HUES64 (cell line): ENCODE measurements around the gene PDE6B.
A peak's percentile ranks its signal among the peaks of the same experiment; 100 is the strongest.
"Not testable (repeated sequence)": the region's sequence is repeated elsewhere in the genome, so short reads cannot be mapped to it uniquely, and the experiment has no call there.

Source experiments
- H3K27ac ChIP-seq: 2 replicates; pipeline ENCODE4 v1.7.0; 2013; ENCODE audit warnings: low read depth, low read length, inconsistent platforms
- H3K27me3 ChIP-seq: 2 replicates; pipeline ENCODE4 v1.6.1; 2013; ENCODE audit warnings: mild to moderate bottlenecking, low read length; ENCODE audit not compliant: insufficient read depth
- H3K36me3 ChIP-seq: 2 replicates; pipeline ENCODE4 v1.6.1; 2013; ENCODE audit warnings: mild to moderate bottlenecking, low read length; ENCODE audit not compliant: insufficient read depth
- H3K4me1 ChIP-seq: 2 replicates; pipeline ENCODE4 v1.6.1; 2013; ENCODE audit warnings: mild to moderate bottlenecking, low read length, moderate library complexity; ENCODE audit not compliant: insufficient read depth
- H3K4me3 ChIP-seq: 2 replicates; pipeline ENCODE4 v1.5.1; 2013; ENCODE audit warnings: mild to moderate bottlenecking, low read length, moderate library complexity
- H3K9ac ChIP-seq: 2 replicates; pipeline ENCODE4 v1.6.1; 2013; ENCODE audit warnings: mild to moderate bottlenecking, low read depth, low read length
- H3K9me3 ChIP-seq: 2 replicates; pipeline ENCODE4 v1.6.1; 2013; ENCODE audit warnings: low read depth, low read length; ENCODE audit not compliant: insufficient read depth
- WGBS: fragments of 150-250, 120-280 bp; methylation state at CpG from one replicate; pipeline ENCODE4 v1.1.7; 2013; ENCODE audit warnings: missing lambda C conversion rate; 5-methylcytosine and 5-hydroxymethylcytosine counted together

Gene PDE6B

GRCh38 chr4:686413-687040, 61.2 kb downstream of the PDE6B start:
- Histone ChIP-seq H3K27ac (no peak overlapping the region), H3K4me1 (peaks cover 9% of the 10 kb centered on the region), H3K4me3 (no peak overlapping the region), H3K9ac (no peak overlapping the region), H3K9me3 (no peaks in the 10 kb centered on the region), H3K36me3 (no peaks in the 10 kb centered on the region), H3K27me3 (no peaks in the 10 kb centered on the region)
- 93% methylated on average over 31 of the region's 31 CpGs for WGBS

- Histone ChIP-seq H3K4me3 (no peak overlapping the region), H3K9ac (no peak overlapping the region), H3K27ac (no peak overlapping the region), H3K4me1 (peaks cover 9% of the 10 kb centered on the region), H3K27me3 (no peaks in the 10 kb centered on the region), H3K9me3 (no peaks in the 10 kb centered on the region), H3K36me3 (no peaks in the 10 kb centered on the region)
- WGBS: 82% methylated on average over 38 of the region's 38 CpGs
These were observed 61.9 kb downstream of the PDE6B start for GRCh38 chr4:687048-687970.

GRCh38 chr4:687971-688853, 62.8 kb downstream of the PDE6B start:
- H3K4me1 ChIP-seq: peaks cover 11% of the 10 kb centered on the region
- H3K36me3 ChIP-seq: no peaks in the 10 kb centered on the region
- peak overlapping the region; percentile 60 for H3K4me3 ChIP-seq
- no peaks in the 10 kb centered on the region for H3K27me3 ChIP-seq
- 63% methylated on average over 26 of the region's 26 CpGs for WGBS
- peak overlapping the region; percentile 67; the same call in 1 of the 2 replicates for H3K9ac ChIP-seq
- H3K9me3 ChIP-seq: no peaks in the 10 kb centered on the region
- H3K27ac ChIP-seq: no peak overlapping the region

GRCh38 chr4:688854-689681, 63.7 kb downstream of the PDE6B start, which contains the start of gene SLC49A3:
Gene SLC49A3 (minus strand): TSS chr4:689151. CDS start chr4:689127, 24 bp downstream.
- Histone ChIP-seq H3K4me3 (peak within 1 kb of the TSS; percentile 60), H3K27ac (0 out of 2 replicates have a peak within 1 kb of the TSS, but pooled peaks have one; percentile 28), H3K36me3 (no peaks in the 10 kb centered on the region), H3K27me3 (no peaks in the 10 kb centered on the region; the same call in 1 of the 2 replicates), H3K9ac (peak within 1 kb of the TSS; percentile 67), H3K4me1 (peaks cover 9% of the 10 kb centered on the region; the same call in 1 of the 2 replicates), H3K9me3 (no peaks in the 10 kb centered on the region)
- WGBS: 5% methylated on average over 59 of the region's 59 CpGs

GRCh38 chr4:689723-690122, 64.3 kb downstream of the PDE6B start:
- peaks cover 9% of the 10 kb centered on the region; the same call in 1 of the 2 replicates for H3K4me1 ChIP-seq
- peak overlapping the region; percentile 67; the same call in 1 of the 2 replicates for H3K9ac ChIP-seq
- H3K36me3 ChIP-seq: no peaks in the 10 kb centered on the region
- 79% methylated on average over 8 of the region's 8 CpGs for WGBS
- peak overlapping the region; percentile 60 for H3K4me3 ChIP-seq
- no peaks in the 10 kb centered on the region for H3K9me3 ChIP-seq
- no peaks in the 10 kb centered on the region; the same call in 1 of the 2 replicates for H3K27me3 ChIP-seq
- H3K27ac ChIP-seq: 0 out of 2 replicates have a peak overlapping the region, but pooled peaks have one; percentile 28

- H3K9ac ChIP-seq: no peak overlapping the region
- H3K36me3 ChIP-seq: no peaks in the 10 kb centered on the region
- H3K4me3 ChIP-seq: no peak overlapping the region
- H3K27ac ChIP-seq: no peak overlapping the region
- 82% methylated on average over 32 of the region's 32 CpGs for WGBS
- H3K27me3 ChIP-seq: no peaks in the 10 kb centered on the region; the same call in 1 of the 2 replicates
- H3K4me1 ChIP-seq: peaks cover 9% of the 10 kb centered on the region; the same call in 1 of the 2 replicates
- no peaks in the 10 kb centered on the region for H3K9me3 ChIP-seq
These were observed 67.6 kb downstream of the PDE6B start for GRCh38 chr4:692771-693554.

GRCh38 chr4:694341-694940, 69.1 kb downstream of the PDE6B start:
- H3K4me3 ChIP-seq, H3K9me3 ChIP-seq, H3K27ac ChIP-seq, H3K4me1 ChIP-seq, H3K9ac ChIP-seq, H3K36me3 ChIP-seq, H3K27me3 ChIP-seq: not testable (repeated sequence)
- 91% methylated on average over 12 of the region's 12 CpGs for WGBS

- H3K4me1 ChIP-seq: no peaks in the 10 kb centered on the region
- 86% methylated on average over 26 of the region's 27 CpGs for WGBS
- H3K4me3 ChIP-seq: no peak overlapping the region
- no peak overlapping the region for H3K27ac ChIP-seq
- H3K9ac ChIP-seq: no peak overlapping the region
- no peaks in the 10 kb centered on the region for H3K36me3 ChIP-seq
- H3K27me3 ChIP-seq: peaks cover 5% of the 10 kb centered on the region; the same call in 1 of the 2 replicates
- no peaks in the 10 kb centered on the region for H3K9me3 ChIP-seq
These were observed 74.6 kb downstream of the PDE6B start for GRCh38 chr4:699816-700580.
